NB4 (cell line): ENCODE measurements around the gene CCDC78.

Experiments
- DNase-seq: peaks from one replicate; pipeline ENCODE4 v3.0.0; 2010; ENCODE audit warnings: low read depth
- H3K4me3 ChIP-seq: one replicate; pipeline ENCODE4 v1.5.1; 2011; ENCODE audit warnings: mild to moderate bottlenecking, low read depth, low read length, moderate library complexity
- CTCF ChIP-seq: IDR thresholded peaks from one replicate; pipeline ENCODE4 v1.5.1; 2012; ENCODE audit warnings: low read depth, low read length
- MAX ChIP-seq: IDR thresholded peaks from 2 replicates; pipeline ENCODE4 v1.6.1; 2011; ENCODE audit warnings: low read depth, low read length
- MYC ChIP-seq: IDR thresholded peaks from 2 replicates; pipeline ENCODE4 v1.6.1; 2011; ENCODE audit warnings: low read depth, low read length
- POLR2A ChIP-seq: IDR thresholded peaks from 2 replicates; pipeline ENCODE4 v1.6.1; 2011; ENCODE audit warnings: mild to moderate bottlenecking; ENCODE audit not compliant: insufficient read length; ENCODE audit errors: extremely low read depth

The CCDC78 gene

GRCh38 chr16:726188-726437 is 130 bp downstream of the CCDC78 start:
- DNase-seq = peak; percentile 61
- no peak overlapping the region for H3K4me3 ChIP-seq
- no peak for TF ChIP-seq POLR2A
- TF ChIP-seq CTCF = no peak
- TF ChIP-seq MYC = no peak
- TF ChIP-seq MAX = no peak

- H3K4me3 ChIP-seq = no peak overlapping the region
- no peak for TF ChIP-seq MYC
- no peak for TF ChIP-seq CTCF
- TF ChIP-seq POLR2A = no peak
- TF ChIP-seq MAX = no peak
- DNase-seq = no peak
Observed at GRCh38 chr16:725463-726187, 618 bp downstream of the CCDC78 start.

- H3K4me3 ChIP-seq = no peak overlapping the region
- TF ChIP-seq MYC = no peak
- TF ChIP-seq POLR2A = no peak
- no peak for TF ChIP-seq MAX
- no peak for TF ChIP-seq CTCF
- no peak for DNase-seq
Observed at GRCh38 chr16:725041-725376, 1.2 kb downstream of the CCDC78 start.

- no peak overlapping the region for H3K4me3 ChIP-seq
- no peak for DNase-seq
- TF ChIP-seq POLR2A (no peak), MYC (no peak), CTCF (no peak), MAX (no peak)
Observed at GRCh38 chr16:724188-725040, 1.8 kb downstream of the CCDC78 start.

- no peak for TF ChIP-seq CTCF
- TF ChIP-seq MAX = no peak
- TF ChIP-seq MYC = no peak
- TF ChIP-seq POLR2A = no peak
- H3K4me3 ChIP-seq = no peak overlapping the region
- DNase-seq = no peak
Observed at GRCh38 chr16:723695-724094, 2.5 kb downstream of the CCDC78 start.
